Activated effector memory CD4-positive, alpha-beta T cell treated with Interleukin-2 at 50 U/mL for 16 hours (primary cell): ENCODE measurements around the gene SEMA3C.

Experiments used
- DNase-seq: peaks from one replicate; pipeline ENCODE4 v3.0.0-alpha.2; 2020

The SEMA3C gene

DNA sequence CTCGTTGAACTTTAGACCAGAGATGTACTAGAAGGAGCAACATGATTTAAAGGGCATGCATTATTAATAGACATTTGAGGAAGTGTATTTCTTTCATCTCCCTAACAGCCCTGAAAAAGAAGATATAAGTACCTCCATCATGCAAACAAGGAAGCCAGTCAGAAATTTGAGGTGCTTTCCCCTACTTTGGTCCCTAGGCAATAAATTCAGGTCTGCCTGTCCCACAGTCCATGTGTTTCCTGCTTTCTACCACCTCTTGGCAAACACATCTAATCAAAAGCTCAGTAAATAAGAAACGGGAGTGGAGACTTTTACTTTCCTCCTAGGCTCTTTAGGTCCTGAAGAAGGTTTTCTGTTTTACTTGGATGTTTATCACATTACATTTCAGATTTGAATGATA, 5.2 kb upstream of the SEMA3C start:
- no peak for DNase-seq

DNA sequence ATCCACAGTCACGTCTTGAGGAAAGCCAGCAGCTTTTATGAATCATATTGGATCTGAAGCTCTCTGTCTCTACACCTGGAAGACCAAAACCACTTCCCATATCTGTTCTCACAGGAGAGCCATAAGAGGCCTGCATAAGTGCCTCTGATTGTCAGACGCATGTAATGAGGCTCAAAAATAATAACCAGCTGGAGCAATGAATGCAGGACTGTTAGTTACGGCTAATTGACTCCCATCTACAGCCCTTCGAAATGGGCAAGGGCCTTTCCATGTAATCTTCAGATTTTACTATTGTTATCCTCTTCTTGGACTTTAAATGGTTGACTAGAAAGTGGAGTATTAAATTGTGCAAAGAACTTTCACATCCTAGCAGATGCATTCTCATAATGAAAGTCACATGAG, 4.4 kb upstream of the SEMA3C start:
- no peak for DNase-seq

DNA sequence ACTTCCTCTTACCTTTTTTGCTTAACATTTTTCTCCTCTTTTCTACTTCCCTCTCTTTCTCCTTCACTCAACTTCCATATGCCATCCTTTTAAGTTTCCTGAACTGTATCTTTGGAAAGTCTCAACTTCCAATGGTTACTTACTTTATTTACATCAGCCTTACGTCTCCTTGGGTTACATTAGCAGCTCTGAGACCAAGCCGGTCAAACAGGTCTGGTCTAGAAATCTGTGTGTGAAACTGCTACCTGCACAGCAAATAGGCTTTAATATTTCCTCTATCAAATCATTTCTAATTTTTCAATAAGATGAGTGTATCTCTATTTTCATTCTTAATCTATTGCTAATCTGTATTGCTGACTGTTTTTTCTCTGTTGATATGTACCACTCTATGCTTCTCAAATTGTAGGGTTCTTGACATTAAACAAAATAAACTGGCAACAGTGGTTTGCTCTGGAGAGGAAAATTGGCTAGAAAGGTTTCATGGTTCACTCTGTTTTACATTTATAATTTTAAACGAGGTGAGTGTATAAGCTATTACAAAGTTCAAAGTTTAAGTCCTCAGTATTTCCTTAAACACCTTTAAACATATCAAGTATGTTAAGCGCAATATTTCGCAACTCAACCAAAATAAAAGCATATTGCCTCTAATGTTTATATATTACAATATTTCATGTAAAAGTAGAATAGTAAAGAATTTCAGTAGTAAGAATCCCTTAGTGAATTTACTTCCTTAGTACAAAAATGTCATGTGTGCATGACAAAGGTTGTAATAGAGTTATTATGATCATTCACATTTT, 3.6 kb upstream of the SEMA3C start:
- no peak for DNase-seq

DNA sequence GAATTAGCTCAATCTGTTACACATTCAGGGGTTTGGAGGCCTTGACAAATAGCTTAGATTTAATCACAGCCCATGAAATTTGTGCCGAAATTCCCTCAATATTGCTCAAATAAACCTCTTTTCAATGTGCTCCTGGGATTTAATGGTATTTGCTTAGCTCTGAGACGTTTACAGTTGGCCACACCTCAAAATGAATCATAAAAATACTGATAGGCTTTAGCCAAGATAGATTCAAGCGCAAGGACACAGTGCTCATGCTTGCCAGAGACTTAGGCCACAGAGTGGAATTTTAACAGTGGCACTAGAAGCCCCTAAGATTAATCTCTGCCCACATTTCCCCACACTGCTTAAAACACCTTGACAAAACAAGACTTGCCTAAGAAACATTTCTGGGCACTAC, 2.3 kb upstream of the SEMA3C start:
- DNase-seq = no peak

DNA sequence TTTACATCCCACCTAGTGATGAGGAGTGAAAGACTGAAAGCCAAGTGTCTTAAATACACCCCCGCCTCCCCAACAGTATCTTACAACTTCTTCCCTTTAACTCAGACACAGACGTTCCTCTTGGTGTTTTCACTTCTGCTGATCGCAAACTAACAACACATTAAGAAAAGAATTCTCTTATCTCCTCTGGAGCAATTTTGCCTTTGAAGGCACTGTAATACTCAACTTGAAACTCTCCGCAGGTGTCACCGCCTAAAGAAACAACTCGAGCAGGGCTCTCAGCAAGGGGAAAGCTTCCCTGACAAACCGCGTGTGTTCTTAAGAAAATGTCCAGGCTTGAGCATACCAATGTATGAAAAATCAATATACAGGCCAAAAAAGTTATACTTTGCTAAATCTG, 452 bp downstream of the SEMA3C start:
- DNase-seq = no peak

DNA sequence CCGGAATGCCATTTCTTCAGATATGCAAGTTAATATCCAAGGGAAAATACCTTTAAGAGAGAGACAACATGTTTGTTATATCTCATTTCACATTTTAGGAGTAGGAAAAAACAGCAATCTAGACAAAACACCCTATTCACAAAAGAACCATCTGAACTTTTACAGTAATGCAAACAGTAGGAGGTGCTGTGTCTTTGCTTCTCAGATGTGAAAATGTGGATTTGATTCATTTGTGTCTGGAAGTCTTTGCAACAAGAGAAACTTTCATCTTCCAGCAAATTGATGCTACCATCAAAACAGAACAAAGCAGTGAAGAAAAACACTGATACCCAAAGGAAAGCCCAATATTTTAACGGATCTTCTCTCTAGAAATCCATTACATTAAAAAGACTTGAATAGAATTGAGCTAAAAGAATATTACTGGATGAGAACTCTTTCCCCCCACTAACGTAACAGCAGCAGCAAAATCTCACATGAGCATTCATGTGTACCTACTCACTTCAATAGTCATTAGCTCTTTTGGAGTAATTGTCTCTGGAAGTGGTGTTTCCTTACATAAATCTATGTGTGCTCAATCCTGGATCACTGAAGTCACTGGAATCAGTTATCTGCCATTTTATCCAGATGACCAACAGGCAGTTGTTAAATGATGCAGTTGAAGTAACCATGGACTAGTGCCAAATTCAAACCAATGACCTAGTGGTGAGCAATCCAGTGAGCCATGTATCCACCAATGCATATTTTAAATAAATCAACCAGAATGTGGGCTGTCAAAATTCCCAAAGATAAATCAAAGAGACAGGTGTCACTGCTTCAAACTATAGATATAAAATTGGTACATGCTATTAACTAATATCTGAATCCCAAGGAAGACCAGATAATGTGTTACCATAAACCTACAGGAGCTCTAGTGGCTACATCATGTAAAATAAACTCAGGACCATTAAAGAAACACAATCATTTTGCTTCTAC, 1.8 kb downstream of the SEMA3C start:
- DNase-seq = no peak

DNA sequence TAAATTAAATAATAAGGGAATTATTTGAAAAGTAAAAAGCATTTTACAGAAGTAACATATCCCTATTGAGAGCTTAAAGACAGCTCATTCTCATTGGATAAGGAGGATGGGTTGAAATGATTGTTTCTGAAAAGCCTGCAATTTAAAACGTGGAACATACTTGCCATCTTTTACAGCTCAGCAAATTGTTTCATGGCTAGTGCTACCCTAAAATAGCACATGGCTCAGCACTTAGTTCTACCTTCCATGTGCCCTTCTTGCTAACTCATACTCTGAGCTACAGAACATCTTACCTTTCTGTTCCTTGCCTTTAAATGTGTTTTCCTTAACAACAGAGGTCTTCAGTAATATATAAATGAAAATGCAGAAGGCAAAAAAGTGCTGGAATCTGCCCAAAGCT, 8.6 kb downstream of the SEMA3C start:
- DNase-seq = no peak

DNA sequence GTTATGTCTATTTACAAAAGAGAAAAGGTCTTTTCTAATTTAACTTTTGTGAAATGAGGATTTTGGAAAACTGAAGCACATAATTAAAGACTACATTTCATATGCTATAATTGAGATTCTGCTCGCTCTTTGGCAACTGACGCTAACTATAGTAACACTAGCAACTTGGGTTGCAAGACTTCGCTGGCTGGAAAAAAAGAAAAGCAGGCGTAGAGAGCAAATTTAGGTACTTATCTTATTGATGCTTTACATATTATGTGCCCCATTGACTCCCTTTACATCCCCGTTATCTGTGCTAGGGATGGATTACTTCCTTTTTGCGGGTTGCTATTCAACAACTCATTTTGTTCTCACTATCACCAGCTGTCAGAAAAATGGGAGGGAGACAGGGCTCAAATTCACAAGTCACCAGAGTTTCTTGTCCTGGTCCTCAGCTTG, 10.5 kb downstream of the SEMA3C start:
- no peak for DNase-seq

DNA sequence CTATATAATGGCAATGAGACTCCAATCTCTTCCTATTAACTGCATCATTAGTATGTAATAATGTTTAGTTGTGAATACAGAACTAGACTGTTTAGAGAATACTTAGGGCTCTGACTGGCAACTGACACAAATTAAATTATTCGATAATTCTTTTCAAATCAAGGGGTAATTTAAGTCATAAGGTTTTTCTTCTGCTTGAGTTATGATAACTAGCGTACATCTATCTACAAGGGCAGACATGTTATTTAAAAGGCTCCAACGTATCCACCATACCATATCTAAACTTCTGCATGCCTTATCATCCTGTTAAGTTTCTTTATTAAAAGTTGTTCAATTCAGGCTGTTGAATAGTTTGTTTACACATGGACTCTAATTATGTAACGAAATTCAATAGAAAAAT, 11.2 kb downstream of the SEMA3C start:
- no peak for DNase-seq

DNA sequence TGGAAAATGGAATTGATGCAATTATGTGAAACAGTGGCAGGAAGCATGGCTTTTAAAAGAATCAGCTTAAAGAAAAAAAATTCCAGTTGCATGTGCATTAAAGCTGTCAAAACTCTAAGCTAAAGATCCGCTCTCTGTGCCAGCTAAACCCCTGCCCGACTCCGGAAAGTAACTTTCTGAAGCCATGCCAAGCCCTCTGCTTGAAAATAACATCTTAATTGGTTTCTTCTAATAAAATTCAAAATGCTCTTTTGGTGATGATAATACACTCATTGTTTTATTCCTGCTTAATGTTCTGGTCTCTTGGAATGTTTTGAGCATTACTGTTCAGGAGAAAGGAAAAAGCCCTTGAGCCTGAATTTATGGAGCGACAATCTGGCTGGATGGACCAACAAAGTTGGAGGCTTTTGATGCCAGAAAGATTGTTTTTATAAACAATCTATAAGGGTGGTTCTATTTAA, 11.7 kb downstream of the SEMA3C start:
- no peak for DNase-seq

DNA sequence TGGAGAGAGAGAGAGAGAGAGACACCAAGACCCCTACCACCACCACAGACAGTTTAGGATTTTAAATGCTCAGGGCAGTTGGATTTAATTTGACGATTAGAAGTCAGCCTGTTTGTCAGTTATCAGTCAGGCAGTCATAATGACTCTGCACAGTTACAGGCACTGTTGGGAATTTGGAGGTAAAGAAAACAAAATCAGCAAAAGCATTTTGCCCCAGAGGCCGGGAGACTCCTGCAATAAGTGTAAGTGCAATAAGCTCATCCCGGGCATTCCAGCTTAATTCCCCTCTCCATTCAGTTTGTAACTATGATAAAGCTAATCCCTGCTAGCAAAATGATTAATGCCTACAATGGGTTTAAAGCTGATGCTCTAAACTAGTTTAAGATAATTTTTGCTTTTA, 13.5 kb downstream of the SEMA3C start:
- no peak for DNase-seq

DNA sequence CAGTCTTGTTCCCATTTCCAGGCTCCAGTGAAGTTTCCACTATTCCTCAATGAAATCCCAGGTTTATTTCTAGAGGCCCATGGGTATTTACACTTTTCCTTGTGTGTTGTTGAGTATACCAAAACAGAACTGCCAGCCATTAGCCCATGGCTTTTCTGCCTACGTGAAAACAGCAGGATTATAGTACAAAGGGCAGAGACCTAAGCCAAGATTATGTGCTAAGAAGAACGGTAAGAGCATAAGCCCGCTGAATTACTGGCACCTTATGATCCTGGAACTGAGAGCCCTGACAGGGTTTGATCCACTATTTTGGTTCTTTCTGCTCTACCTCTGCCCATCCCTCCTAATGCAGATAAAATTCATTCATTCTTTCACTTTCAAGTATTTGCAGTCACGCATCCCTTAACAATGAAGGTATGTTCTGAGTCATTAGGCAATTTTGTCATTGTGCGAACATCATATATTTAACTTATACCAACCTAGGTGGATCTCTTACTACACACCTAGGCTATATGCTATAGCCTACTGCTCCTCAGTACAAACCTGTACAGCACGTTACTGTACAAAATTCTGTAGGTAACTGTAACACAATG, 16.0 kb downstream of the SEMA3C start:
- DNase-seq = no peak

DNA sequence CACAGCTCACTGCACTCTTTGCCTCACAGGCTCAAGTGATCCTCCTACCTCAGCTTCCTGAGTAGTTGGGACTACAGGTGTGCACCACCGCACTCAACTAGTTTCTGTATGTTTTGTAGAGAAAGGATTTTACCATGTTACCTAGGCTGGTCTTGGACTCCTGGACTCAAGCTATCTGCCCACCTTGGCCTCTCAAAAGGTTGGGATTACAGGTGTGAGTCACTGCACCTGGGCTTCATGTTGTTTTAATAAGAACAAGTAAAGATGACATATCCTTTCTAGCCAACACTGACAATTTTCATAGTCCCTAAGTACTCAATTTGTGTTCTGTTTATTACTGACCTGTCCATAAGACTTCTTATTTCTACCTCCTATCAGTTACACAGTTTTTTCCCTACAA, 16.8 kb downstream of the SEMA3C start:
- DNase-seq = no peak

DNA sequence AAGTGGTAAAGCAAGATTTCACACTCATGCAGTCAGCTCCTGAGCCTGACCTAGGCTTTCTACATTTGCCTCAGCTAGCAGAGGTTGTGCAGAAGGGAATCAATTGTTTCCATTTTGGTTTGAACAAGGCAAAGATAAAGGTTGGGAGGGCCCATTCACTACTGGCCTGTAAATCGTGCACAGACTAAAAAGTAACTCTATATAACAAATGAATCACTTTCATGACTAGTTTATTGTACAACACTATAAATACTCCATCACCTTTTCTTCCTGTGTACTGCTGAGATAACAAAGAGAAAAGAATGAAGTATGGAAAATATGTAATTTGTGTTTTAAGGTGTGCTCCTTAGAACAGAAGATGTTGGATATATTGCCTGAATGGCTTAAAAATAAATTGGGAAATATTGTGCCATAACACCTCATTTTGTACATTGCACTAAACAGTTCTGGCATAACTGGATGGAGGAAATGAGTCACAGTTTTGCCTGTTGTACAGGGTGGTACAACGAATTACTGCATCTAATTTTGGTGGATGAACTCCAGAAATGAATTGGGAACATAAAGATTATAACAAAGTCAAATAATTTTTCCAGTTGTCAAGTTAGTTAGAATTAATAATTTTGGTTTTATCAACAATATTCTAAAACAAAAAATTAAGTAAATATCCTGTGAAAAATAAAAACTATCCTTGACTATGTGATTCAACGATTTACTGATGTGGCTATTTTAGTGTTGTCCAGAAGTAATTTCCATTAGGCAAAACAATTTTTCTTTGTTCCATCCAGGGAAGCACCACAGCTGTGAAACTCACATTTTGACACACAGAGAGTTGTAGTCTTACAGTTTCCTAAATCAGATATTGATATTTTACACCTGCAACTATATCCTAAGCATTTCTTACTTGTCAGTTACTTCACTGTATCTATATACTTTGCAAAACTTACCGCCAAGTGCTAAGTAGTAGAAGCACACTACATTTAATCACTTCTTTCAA, 18.0 kb downstream of the SEMA3C start:
- no peak for DNase-seq

DNA sequence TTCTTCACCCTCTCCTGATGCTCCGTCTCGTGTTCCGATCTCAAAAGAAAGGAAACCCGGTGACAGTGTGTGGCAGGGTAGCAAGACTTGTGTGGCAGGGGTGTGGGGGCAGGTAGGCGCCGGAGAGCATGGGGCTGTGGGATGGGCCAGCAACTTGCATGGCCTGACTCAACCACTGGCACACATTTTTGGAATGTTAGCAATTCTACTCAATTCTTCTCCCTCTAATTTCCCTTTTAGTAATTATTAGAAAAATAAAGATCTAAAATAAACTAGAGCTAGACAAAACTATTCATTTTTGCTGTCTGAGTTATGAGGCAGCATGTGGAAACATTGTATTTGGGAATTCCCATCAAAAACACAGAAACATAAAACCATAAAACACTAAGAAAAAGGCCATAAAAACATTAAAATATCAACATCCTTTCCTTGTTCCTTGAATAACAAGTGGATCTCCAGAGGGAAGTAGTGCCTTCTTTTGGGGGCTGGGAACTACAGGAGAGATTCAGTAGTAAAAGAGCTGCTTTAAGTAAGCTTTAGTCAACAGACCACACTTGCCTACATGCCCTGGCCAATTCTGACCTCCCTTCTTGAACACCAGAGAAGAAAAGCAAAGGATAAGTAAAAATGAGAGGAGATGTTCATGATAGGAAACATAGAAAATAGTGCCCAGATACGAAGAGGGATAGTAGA, 21.8 kb downstream of the SEMA3C start:
- DNase-seq = no peak

DNA sequence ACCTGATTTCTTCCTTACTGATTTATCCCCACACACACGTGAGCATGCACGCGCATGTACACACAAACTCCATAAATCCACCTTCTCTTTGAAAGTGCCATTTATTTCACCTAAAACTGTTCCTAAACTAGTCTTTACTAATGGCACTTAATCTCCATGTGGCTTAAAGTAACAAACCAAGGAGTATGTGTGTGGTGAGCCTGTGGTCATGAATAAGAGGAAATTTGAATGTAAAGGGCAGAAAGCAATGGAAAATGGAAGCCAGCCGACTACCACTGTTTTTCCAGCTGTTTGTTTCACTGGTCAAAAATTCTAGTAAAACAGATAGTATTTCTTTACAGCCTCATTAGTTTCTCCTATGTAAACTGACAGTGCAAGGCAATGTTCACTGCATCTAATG, 23.8 kb downstream of the SEMA3C start:
- DNase-seq = no peak

DNA sequence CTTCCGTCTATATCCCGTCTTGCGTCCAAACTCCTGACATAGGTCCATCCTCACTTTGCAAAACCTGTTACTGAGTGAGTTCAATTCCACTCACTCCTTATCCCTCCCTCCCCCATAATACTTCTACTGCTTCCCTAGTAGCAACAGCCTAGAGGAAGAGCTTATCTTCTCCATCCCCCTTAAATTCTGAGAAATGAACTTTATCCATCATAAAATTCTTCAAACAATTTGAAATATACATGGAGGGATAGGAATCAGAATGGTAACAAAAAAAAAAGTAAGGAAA, 27.6 kb downstream of the SEMA3C start:
- DNase-seq = no peak

DNA sequence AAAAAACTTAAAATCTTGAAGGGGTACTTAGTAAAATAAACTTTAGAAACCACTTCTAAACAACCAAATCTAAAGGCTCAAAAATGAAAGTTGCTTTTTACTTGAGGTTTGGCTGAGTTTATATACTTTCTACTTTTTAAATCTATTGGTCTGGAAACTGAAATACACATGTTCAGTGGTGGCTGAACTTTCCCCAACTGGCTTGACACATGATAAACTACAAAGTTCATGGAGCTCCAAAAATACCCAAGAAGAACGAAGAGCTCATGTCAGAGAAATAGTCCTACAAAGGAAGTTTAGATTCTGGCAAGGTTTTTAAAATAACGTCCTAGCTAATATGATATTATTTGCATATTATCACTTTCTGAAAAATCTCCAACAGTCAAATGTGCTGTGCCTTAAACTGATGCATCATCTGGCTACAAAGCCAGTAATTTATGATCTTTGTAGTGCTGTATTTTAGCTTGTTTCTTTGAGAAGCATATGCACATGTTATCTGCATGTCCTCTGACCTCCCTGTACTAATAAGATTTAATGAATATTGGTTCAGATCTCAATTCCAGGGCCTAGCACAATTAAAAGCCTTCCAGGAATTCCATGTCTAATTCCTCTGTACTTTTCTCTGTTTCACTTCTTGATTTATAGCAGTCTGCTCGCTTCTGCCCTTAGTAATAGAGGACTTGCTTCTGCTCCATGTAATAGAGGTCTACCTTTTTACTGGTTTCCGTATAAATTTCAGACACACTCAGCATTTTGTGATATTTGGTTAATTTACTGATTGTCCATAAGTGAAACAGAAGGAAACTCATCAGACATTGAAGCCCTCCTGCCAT, 28.2 kb downstream of the SEMA3C start:
- no peak for DNase-seq

DNA sequence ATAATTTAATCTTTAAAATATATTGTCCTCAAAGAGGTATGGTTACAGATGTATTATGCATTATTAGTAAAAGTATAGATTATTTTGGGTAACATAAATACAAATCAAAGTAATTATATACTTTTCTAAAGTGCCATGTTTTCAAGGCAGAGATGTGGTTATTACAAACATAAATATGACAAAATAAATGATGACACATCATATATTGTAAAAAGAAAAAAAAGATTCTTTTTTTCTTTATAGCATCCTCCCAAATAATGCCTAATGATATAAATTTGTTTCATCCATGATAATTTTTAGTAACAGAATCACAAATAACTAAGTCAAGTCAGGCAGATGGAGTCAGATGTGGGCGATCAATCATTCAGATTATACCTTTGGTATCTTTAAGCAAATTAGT, 29.3 kb downstream of the SEMA3C start:
- no peak for DNase-seq

DNA sequence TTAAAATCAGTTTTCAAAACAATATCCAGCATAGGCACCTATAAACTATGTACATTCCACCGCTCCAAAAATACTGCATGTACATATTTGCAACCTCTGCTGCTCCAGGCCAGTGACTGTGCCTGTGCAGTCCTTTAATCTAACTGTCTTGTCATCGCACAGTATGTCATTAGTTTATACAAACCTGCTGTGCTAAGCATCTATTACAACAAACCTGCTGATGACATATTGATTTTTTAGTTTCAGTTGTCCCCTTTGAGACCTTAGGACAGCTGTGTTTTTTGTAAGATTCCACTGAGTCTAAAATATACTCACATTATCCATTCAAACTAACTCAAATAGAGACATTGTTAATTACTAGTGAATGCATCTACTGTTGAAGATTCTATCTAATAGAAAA, 33.1 kb downstream of the SEMA3C start:
- no peak for DNase-seq
